Limb (tissue), 2 donors: ENCODE results near the gene LIPT1.
A peak's percentile ranks its signal among the peaks of the same experiment; 100 is the strongest.
"Not testable (repeated sequence)": the region's sequence is repeated elsewhere in the genome, so short reads cannot be mapped to it uniquely, and the experiment has no call there.

Experiments used
- DNase-seq, 2 donors: peaks; one replicate each; pipeline ENCODE4 v3.0.0-alpha.2; 2016; ENCODE audit errors: extremely low spot score in 2 of 2

Gene LIPT1

GRCh38 chr2:99171377-99172140 is 16.8 kb downstream of the LIPT1 start:
- DNase-seq = no peak

GRCh38 chr2:99180755-99181623 is 26.2 kb downstream of the LIPT1 start, which contains the start of the genes MITD1 and MRPL30:
Gene MITD1 (minus strand): TSS chr2:99181058. CDS start chr2:99180981, 77 bp downstream.
Gene MRPL30 (plus strand): TSS chr2:99181184. CDS start chr2:99186204, 5,020 bp downstream.
- DNase-seq = peak; percentile 95 to 96

- DNase-seq = no peak
These were observed 26.8 kb downstream of the LIPT1 start for GRCh38 chr2:99181624-99182000.

GRCh38 chr2:99183025-99183424 is 28.3 kb downstream of the LIPT1 start:
- DNase-seq = no peak

- no peak for DNase-seq
These were observed 30.0 kb downstream of the LIPT1 start for GRCh38 chr2:99184811-99185210.

- no peak for DNase-seq
These were observed 32.2 kb downstream of the LIPT1 start for GRCh38 chr2:99187011-99187410.

- DNase-seq = no peak
These were observed 33.6 kb downstream of the LIPT1 start for GRCh38 chr2:99188357-99188756.

GRCh38 chr2:99190548-99190947 is 35.8 kb downstream of the LIPT1 start:
- no peak for DNase-seq

- not testable (repeated sequence) for DNase-seq
These were observed 37.6 kb downstream of the LIPT1 start for GRCh38 chr2:99192364-99192763.

- DNase-seq = no peak
These were observed 43.5 kb downstream of the LIPT1 start for GRCh38 chr2:99198103-99198841.

GRCh38 chr2:99200076-99200800 is 45.5 kb downstream of the LIPT1 start:
- DNase-seq = no peak

GRCh38 chr2:99201959-99202678 is 47.4 kb downstream of the LIPT1 start:
- DNase-seq = no peak

GRCh38 chr2:99205491-99205890 is 50.7 kb downstream of the LIPT1 start:
- DNase-seq = no peak
